ENCODE measurements around the gene TP73. TPM values are rescaled to one million over a fixed set of nuclear protein-coding genes. Genes with fewer than 3 reads are reported as not detected.
A peak's percentile ranks its signal among the peaks of the same experiment; 100 is the strongest.

Gene TP73
- total RNA-seq, 1 donor from 2014 or later: not detected

- no peak for TF ChIP-seq CTCF (IDR thresholded peaks at IDR 0.05; ENCODE audit: unreplicated experiment)
- Mint-ChIP-seq H3K36me3 (ENCODE audit: low read depth, unreplicated experiment) (no peaks in the 10 kb centered on the region), H3K27ac (ENCODE audit: unreplicated experiment) (no peak overlapping the region), H3K9me3 (ENCODE audit: unreplicated experiment) (no peaks in the 10 kb centered on the region), H3K4me1 (ENCODE audit: unreplicated experiment) (peaks cover 11% of the 10 kb centered on the region), H3K27me3 (ENCODE audit: unreplicated experiment) (peaks cover 6% of the 10 kb centered on the region), H3K4me3 (ENCODE audit: unreplicated experiment) (no peak overlapping the region)
- DNase-seq (ENCODE audit: low spot score): no peak
Observed at GRCh38 chr1:3717041-3717714, 64.9 kb downstream of the TP73 start.

- DNase-seq (ENCODE audit: low spot score): peak; percentile 61
- Mint-ChIP-seq H3K4me1 (ENCODE audit: unreplicated experiment) (peaks cover 11% of the 10 kb centered on the region), H3K27ac (ENCODE audit: unreplicated experiment) (no peak overlapping the region), H3K27me3 (ENCODE audit: unreplicated experiment) (peaks cover 3% of the 10 kb centered on the region), H3K36me3 (ENCODE audit: low read depth, unreplicated experiment) (no peaks in the 10 kb centered on the region), H3K9me3 (ENCODE audit: unreplicated experiment) (no peaks in the 10 kb centered on the region), H3K4me3 (ENCODE audit: unreplicated experiment) (no peak overlapping the region)
- no peak for TF ChIP-seq CTCF (IDR thresholded peaks at IDR 0.05; ENCODE audit: unreplicated experiment)
Observed at GRCh38 chr1:3717715-3718601, 65.6 kb downstream of the TP73 start.

GRCh38 chr1:3718764-3719163 is 66.4 kb downstream of the TP73 start:
- Mint-ChIP-seq H3K4me3 (ENCODE audit: unreplicated experiment) (no peak overlapping the region), H3K9me3 (ENCODE audit: unreplicated experiment) (no peaks in the 10 kb centered on the region), H3K27ac (ENCODE audit: unreplicated experiment) (no peak overlapping the region), H3K4me1 (ENCODE audit: unreplicated experiment) (peaks cover 11% of the 10 kb centered on the region), H3K27me3 (ENCODE audit: unreplicated experiment) (peaks cover 3% of the 10 kb centered on the region), H3K36me3 (ENCODE audit: low read depth, unreplicated experiment) (no peaks in the 10 kb centered on the region)
- no peak for DNase-seq (ENCODE audit: low spot score)
- no peak for TF ChIP-seq CTCF (IDR thresholded peaks at IDR 0.05; ENCODE audit: unreplicated experiment)

GRCh38 chr1:3721955-3722465 is 69.7 kb downstream of the TP73 start:
- H3K27me3 Mint-ChIP-seq (ENCODE audit: unreplicated experiment): peaks cover 2% of the 10 kb centered on the region
- no peak for TF ChIP-seq CTCF (IDR thresholded peaks at IDR 0.05; ENCODE audit: unreplicated experiment)
- no peaks in the 10 kb centered on the region for H3K9me3 Mint-ChIP-seq (ENCODE audit: unreplicated experiment)
- no peaks in the 10 kb centered on the region for H3K36me3 Mint-ChIP-seq (ENCODE audit: low read depth, unreplicated experiment)
- no peak overlapping the region for H3K27ac Mint-ChIP-seq (ENCODE audit: unreplicated experiment)
- H3K4me1 Mint-ChIP-seq (ENCODE audit: unreplicated experiment): peaks cover 11% of the 10 kb centered on the region
- no peak for DNase-seq (ENCODE audit: low spot score)
- no peak overlapping the region for H3K4me3 Mint-ChIP-seq (ENCODE audit: unreplicated experiment)

Measured in endothelial cell (in vitro differentiated cells).